ENCODE measurements around the gene ERCC6L2. TPM values are rescaled to one million over a fixed set of nuclear protein-coding genes. Genes with fewer than 3 reads are reported as not detected.

Gene ERCC6L2
- total and polyA plus RNA-seq, 2 experiments from 2014 or later = 33.5 to 80.6 TPM

- H3K27ac ChIP-seq (ENCODE audit: low read depth) = no peak overlapping the region
- no peak overlapping the region for H2AFZ ChIP-seq
- H3K4me2 ChIP-seq = no peak overlapping the region
- DNase-seq (ENCODE audit: low spot score) = no peak
- H4K20me1 ChIP-seq (replicated peaks; ENCODE audit: insufficient read depth) = no peaks in the 10 kb centered on the region
- peaks cover 7% of the 10 kb centered on the region for H3K27me3 Mint-ChIP-seq (ENCODE audit: insufficient read depth, low read depth, poor library complexity)
- no peaks in the 10 kb centered on the region for H3K4me1 ChIP-seq (ENCODE audit: insufficient read depth)
- H3K9me2 ChIP-seq (ENCODE audit: insufficient read depth) = no peaks in the 10 kb centered on the region
- H3K27me3 ChIP-seq (ENCODE audit: insufficient read depth) = no peaks in the 10 kb centered on the region
- no peak overlapping the region for H3K4me3 ChIP-seq
- H3K9me3 Mint-ChIP-seq = peaks cover 3% of the 10 kb centered on the region; the same call in 1 of the 3 replicates
- H3K79me2 ChIP-seq (replicated peaks; ENCODE audit: insufficient read depth) = no peaks in the 10 kb centered on the region
- no peak overlapping the region for H3K4me3 Mint-ChIP-seq
- no peaks in the 10 kb centered on the region for H3F3A ChIP-seq (replicated peaks; ENCODE audit: low read depth)
- ATAC-seq = no peak
- H3K36me3 Mint-ChIP-seq (ENCODE audit: low read depth) = peaks cover 12% of the 10 kb centered on the region
- TF ChIP-seq STAT1 (IDR thresholded peaks at IDR 0.05; ENCODE audit: unreplicated experiment) (no peak), POLR2AphosphoS5 (IDR thresholded peaks at IDR 0.05; ENCODE audit: low read depth) (no peak), EZH2 (IDR thresholded peaks at IDR 0.05; ENCODE audit: low read depth, unreplicated experiment) (no peak), JUNB (IDR thresholded peaks at IDR 0.05; ENCODE audit: unreplicated experiment) (no peak), EZH2phosphoT487 (IDR thresholded peaks at IDR 0.05; ENCODE audit: unreplicated experiment) (no peak), ZNF114 (CRISPR knock-in tag; IDR thresholded peaks at IDR 0.05) (no peak), CREB1 (CRISPR knock-in tag; IDR thresholded peaks at IDR 0.05; ENCODE audit: low read depth) (no peak), NANOG (IDR thresholded peaks at IDR 0.05; ENCODE audit: borderline replicate concordance) (no peak), ZNF462 (CRISPR knock-in tag; IDR thresholded peaks at IDR 0.05) (no peak), ZNF331 (CRISPR knock-in tag; IDR thresholded peaks at IDR 0.05; ENCODE audit: low read depth) (no peak), CTCF (conservative IDR thresholded peaks at IDR 0.05; ENCODE audit: low read depth in 2 of 2) (no peak), REST (IDR thresholded peaks at IDR 0.05; ENCODE audit: unreplicated experiment) (no peak), ETS1 (IDR thresholded peaks at IDR 0.05) (no peak)
- H3K36me3 ChIP-seq (ENCODE audit: insufficient read depth) = no peaks in the 10 kb centered on the region; the same call in 1 of the 2 replicates
- no peak overlapping the region for H3K27ac Mint-ChIP-seq
- peaks cover 25% of the 10 kb centered on the region for H3K4me1 Mint-ChIP-seq
These were observed 117.8 kb downstream of the ERCC6L2 start for GRCh38 chr9:95993337-95993736.
